ENCODE results near the gene RPS18.
A peak's percentile ranks its signal among the peaks of the same experiment; 100 is the strongest.
"Not testable (repeated sequence)": the region's sequence is repeated elsewhere in the genome, so short reads cannot be mapped to it uniquely, and the experiment has no call there.

The RPS18 gene

DNA sequence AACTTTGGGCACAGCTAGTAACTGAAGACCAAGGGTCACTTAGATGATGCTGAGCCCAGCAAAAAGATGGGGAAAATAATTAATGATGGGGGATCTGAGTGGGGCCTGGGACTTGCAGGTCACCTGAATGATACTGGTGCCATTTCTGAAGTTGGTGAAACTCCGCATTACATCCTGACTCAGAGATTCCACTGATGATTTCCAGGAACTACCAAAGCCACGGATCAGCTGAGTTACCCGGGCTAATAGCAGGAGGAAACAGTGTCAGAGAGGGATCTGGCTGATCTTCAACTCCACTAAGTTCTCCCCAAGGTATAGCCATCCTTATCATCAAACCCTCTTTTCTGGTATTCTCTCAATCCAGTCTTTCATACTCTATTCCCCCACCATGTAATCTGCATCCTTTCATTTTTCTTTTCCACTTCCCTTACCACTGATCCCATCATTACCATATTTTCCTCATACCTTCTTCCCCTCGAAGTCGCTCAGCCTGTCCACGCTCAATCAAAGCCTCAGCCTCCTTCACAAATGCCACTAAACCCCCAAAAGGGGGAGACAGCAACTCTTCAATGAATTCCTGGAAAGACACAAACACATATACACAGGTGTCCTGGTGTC is 20.4 kb upstream of the RPS18 start:
- peak in 1 of 2 experiments; percentile 27 for DNase-seq
- TF ChIP-seq GATA1 (IDR thresholded peaks at IDR 0.05; ENCODE audit: low read depth, low read length) (no peak), POLR2A (IDR thresholded peaks at IDR 0.05; ENCODE audit: low read length) (no peak)

DNA sequence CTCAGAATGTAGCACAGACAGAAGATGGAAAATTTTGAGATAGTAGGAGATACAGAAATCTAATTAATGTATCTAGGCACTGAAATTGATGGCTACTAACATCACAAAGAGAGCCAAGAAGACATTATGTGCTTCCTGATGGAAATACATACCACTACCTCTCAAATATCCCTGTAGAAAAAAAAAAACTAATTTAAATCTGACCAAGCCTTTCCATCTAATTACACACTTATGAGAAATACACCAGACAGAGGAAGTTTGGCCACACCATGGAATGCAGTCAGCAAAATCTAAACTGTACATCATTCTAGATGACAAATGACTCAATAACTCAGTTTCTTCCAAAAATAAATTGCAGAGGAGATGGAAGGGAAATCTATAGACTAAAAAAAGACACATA is 19.1 kb upstream of the RPS18 start:
- DNase-seq: no peak
- TF ChIP-seq GATA1 (IDR thresholded peaks at IDR 0.05; ENCODE audit: low read depth, low read length) (no peak), POLR2A (IDR thresholded peaks at IDR 0.05; ENCODE audit: low read length) (no peak)

DNA sequence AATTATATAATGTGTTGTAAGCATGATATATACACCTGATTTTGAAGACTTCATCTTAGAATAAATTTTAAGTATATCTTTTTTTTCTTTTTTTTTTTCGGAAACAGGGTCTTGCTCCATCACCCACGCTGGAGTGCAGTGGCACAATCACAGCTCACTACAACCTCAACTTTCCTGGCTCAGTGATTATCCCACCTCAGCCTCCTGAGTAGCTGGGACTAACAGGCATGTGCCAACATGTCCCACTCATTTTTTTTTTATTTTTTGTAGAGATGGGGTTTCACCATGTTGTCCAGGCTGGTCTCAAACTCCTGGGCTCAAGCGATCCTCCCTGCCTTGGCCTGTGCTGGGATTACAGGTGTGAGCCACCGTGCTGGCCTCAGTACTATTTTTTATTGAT is 17.3 kb upstream of the RPS18 start:
- DNase-seq: no peak
- TF ChIP-seq POLR2A (IDR thresholded peaks at IDR 0.05; ENCODE audit: low read length) (no peak), GATA1 (IDR thresholded peaks at IDR 0.05; ENCODE audit: low read depth, low read length) (no peak)

DNA sequence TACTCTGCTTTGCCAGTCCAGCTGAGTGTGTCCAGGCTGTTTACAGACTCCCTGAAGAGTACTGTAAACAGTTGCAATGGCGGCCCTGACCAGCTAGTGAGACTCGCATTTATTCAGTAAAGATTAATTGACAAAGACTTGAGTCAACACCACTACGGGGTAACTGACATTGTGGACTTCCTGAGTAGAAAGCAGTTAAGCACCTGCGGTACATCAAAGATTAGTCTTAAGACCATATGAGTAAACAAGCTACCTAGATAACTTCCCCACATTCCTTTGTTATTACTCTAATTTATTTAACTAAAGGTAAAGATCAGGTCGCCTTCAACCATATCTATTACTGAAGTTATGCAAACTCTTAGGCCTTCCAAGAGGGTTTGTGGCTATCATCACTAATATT is 12.8 kb upstream of the RPS18 start:
- DNase-seq: no peak

DNA sequence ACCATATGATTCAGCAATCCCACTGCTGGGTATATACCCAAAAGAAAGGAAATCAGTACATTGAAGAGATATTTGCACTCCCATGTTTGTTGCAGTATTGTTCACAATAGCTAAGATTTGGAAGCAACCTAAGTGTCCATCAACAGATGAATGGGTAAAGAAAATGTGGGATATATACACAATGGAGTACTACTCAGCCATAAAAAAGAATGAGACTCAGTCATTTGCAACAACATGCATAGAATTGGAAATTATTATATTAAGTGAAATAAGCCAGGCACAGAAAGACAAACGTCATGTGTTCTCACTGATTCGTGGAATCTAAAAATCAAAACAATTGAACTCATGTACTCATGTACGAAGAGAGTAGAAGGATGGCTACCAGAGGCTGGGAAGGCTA is 9.4 kb upstream of the RPS18 start:
- not testable (repeated sequence) for DNase-seq

More for the DNA sequence above, 12.8 kb upstream of the RPS18 start:
- TF ChIP-seq GATA1 (IDR thresholded peaks at IDR 0.05; ENCODE audit: low read depth, low read length): no peak
- no peak for TF ChIP-seq POLR2A (IDR thresholded peaks at IDR 0.05; ENCODE audit: low read length)

DNA sequence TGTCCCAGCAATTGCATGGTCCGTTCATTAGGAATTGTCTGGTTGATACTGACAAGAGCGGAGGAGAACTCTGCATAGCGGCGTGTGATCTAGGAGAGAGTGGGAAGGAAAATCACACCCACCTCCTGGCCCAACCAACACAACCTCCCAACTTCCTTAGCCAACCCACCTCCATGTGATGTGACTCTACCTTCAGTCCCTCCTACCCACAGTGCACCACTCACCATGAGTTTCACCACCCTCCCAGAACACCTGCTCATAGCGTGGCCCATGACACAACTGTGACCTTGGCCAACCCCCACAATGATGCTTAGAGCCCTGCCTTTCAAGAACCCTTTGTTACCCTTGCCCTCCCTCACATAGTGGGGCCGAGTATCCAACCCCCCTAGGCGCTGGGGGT is 7.9 kb upstream of the RPS18 start:
- DNase-seq: no peak
- no peak for TF ChIP-seq POLR2A (IDR thresholded peaks at IDR 0.05; ENCODE audit: low read length)
- TF ChIP-seq GATA1 (IDR thresholded peaks at IDR 0.05; ENCODE audit: low read depth, low read length): no peak

DNA sequence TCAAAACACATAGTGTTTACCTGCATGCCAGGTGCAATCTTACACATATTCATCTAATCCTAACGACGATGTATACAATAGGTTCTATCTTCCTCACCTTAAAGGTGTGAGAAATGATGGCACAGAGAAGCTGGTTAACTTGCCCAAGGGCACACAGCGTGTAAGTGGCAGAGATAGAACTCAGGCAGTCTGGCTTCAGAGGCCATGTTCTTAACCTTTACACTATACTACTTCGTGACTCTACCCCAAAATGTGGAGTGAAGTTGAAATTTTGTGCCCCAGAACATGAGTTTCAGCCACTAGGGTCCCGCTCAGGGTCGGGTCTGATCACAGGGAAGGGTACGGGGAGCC is 783 bp upstream of the RPS18 start:
- no peak for DNase-seq
- TF ChIP-seq GATA1 (IDR thresholded peaks at IDR 0.05; ENCODE audit: low read depth, low read length) (no peak), POLR2A (IDR thresholded peaks at IDR 0.05; ENCODE audit: low read length) (no peak)

DNA sequence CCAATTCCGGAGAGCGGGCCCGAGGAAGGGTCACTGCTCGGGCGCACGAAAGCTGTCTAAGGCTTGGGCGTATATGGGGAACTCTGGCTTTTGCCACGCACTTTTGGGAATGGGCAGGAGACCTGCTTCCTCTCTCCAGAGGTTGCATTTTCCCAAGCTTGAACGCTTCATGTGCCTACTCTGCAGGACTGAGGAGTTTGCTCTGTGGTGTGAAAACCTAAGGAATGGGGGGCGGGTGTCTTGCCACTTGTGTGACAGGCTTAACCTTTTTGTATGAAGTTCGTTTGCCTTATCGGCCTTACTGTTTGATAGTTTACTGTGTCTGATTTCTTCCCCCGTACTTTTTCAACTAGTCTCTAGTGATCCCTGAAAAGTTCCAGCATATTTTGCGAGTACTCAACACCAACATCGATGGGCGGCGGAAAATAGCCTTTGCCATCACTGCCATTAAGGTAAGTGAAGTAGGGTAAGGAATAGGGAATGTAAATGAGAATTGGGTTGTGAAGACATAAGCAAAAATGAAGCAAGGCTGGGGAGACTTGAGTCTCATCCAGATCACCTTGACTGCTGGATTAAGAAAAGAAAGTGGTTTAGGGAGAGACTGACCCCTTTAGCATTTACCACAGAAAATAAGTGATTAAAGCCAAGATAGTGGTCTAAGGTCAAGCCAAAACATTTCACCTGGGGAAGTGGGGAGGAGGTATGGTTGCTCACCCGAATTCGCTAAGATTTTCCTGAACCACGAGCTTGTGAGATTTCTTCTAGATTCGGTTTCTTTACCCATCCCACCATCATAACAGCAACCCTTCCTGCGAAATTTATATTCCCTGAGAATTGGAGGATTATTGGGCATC is 627 bp downstream of the RPS18 start:
- no peak for TF ChIP-seq GATA1 (IDR thresholded peaks at IDR 0.05; ENCODE audit: low read depth, low read length)
- peak; percentile 70 for TF ChIP-seq POLR2A (IDR thresholded peaks at IDR 0.05; ENCODE audit: low read length)
- no peak for DNase-seq

DNA sequence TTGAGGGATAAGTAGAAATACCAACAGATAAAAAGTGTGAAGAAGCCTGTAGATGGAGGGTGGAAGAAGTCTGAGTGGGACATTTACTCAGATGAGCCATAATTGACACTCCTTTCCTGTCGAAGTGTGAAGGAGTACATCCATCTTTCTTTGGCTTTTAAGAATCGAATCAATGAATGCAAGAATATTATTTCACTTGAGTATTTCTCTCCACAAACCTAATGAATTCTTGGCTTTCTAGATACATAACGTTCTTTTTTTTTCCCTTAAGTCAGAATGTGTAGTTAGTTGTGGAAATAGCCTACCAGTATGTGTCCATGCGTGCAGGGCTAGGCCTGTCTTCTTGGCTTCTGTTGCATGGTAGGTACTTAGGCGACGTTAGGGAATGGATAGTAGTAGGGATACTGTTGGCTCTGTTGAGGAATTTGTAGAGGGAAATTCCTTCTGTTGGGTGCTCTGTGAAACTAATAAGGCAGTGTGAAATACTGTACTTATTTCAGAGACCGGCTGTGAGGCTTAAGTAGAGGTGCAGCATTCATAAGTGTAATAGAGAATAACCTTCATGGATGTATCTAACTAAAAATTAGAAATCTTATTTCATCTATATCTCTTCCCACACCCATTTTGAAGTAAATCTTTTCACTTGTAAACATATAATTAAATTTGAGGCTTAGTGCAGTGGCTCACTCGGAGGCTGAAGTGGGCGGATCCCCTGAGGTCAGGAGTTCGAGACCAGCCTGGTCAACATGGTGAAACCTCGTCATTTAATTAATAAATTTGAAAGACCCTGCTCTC is 1.5 kb downstream of the RPS18 start:
- no peak for TF ChIP-seq POLR2A (IDR thresholded peaks at IDR 0.05; ENCODE audit: low read length)
- TF ChIP-seq GATA1 (IDR thresholded peaks at IDR 0.05; ENCODE audit: low read depth, low read length): no peak
- no peak for DNase-seq

DNA sequence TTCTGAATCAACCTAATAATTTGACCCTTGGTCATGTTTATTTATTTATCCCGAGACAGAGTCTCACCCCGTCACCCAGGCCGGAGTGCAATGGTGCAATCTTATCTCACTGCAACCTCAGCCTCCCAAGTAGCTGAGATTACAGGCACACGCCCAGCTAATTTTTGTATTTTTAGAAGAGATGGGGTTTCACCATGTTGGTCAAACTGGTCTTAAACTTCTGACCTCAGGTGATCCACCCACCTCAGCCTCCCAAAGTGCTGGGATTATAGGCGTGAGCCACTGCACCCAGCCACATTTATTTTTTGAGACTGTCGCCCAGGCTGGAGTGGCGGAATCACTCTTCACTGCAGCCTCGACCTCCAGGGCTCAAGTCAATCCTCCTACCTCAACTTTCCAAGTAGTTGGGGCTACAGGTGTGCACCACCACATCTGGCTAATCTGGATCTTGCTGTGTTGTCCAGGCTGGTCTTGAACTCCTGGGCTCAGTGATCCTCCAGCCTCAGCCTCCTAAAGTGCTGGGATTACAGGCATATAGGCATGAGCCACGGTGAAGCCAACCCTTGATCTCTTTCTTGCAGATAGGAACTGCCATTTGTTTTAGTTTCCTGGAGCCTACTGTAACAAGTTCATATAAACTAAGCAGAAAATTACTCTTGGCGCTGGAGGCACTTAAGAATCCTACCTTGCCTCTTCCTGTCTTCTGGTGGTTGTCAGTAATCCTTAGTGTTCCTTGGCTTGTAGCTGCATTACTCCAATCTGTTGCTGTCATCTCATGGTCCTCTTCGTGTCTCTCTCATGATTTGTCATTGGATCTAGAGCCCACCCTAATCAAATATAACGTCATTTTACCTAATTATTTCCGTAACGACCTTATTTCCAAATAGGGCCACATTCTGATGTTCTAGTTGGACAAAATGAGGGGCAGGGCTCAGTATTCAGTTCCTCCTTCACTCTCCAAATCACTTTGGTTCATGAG is 2.3 kb downstream of the RPS18 start:
- TF ChIP-seq GATA1 (IDR thresholded peaks at IDR 0.05; ENCODE audit: low read depth, low read length): no peak
- peak; percentile 42 for TF ChIP-seq POLR2A (IDR thresholded peaks at IDR 0.05; ENCODE audit: low read length)
- no peak for DNase-seq

DNA sequence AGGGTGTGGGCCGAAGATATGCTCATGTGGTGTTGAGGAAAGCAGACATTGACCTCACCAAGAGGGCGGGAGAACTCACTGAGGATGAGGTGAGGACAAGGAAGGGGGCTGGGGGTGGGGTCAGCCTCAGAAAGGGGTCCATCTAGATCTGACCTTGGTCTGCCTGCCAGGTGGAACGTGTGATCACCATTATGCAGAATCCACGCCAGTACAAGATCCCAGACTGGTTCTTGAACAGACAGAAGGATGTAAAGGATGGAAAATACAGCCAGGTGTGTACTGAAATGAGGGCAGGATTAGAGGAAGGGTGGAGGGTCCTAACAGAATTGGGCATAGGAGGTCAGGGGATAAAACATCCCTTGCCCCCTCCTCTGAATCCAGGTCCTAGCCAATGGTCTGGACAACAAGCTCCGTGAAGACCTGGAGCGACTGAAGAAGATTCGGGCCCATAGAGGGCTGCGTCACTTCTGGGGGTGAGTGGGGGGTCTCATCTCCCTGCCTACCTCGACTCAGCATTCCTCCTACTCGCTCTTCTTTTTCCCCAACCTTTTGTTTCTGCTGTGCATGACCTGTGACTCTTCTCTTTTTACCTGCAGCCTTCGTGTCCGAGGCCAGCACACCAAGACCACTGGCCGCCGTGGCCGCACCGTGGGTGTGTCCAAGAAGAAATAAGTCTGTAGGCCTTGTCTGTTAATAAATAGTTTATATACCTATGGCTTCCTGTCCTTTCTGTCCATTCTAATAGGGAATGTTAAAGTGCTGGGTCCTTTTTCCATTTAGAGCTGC is 4.1 kb downstream of the RPS18 start:
- not testable (repeated sequence) for DNase-seq

DNA sequence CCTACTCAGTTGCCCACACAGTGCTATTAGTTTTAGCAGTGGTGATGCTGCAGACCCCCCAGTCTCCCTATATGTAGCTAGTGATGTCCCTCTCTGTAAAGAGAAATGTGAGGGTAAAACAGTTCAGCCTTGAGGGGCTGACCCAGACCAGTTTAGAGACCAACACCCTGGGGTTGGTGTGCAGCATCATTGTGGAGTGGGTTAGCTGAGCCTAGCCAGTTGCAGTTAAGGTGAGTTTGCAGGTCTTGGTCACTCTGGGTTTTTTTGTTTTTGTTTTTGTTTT is 4.6 kb downstream of the RPS18 start:
- no peak for DNase-seq
- TF ChIP-seq GATA1 (IDR thresholded peaks at IDR 0.05; ENCODE audit: low read depth, low read length) (no peak), POLR2A (IDR thresholded peaks at IDR 0.05; ENCODE audit: low read length) (no peak)

Measured in erythroblast (primary cell).